HEK293T (cell line): ENCODE measurements around the gene PBRM1.
"Not testable (repeated sequence)": the region's sequence is repeated elsewhere in the genome, so short reads cannot be mapped to it uniquely, and the experiment has no call there.

Experiments
- CTCF ChIA-PET: fragments of 350-600 bp; formaldehyde crosslinking; extraction: SDS; loops from one replicate; lab custom pipeline; 2021; ENCODE audit warnings: antibody characterized with exemption, inconsistent platforms; lab: Yijun Ruan, JAX
- POLR2A ChIA-PET: fragments of 350-600 bp; formaldehyde crosslinking; extraction: SDS; loops from one replicate; lab custom pipeline; 2020; ENCODE audit warnings: antibody characterized with exemption, inconsistent platforms; lab: Yijun Ruan, JAX
- DNase-seq: peaks from one replicate; pipeline ENCODE4 v3.0.0; 2012; ENCODE audit warnings: mixed read lengths; ENCODE audit errors: extremely low spot score
- ARNT ChIP-seq: fragments of 450-650 bp; IDR thresholded peaks from 2 replicates; pipeline ENCODE4 v1.6.1; 2017; ENCODE audit warnings: mild to moderate bottlenecking
- BHLHE40 ChIP-seq: fragments of 450-650 bp; IDR thresholded peaks from 2 replicates; pipeline ENCODE4 v1.6.1; 2016; ENCODE audit warnings: mild to moderate bottlenecking, moderate library complexity, borderline replicate concordance
- CTBP1 ChIP-seq: fragments of 450-650 bp; IDR thresholded peaks from 2 replicates; pipeline ENCODE4 v1.6.1; 2016; ENCODE audit warnings: borderline replicate concordance
- ELF4 ChIP-seq: fragments of 450-650 bp; IDR thresholded peaks from 2 replicates; pipeline ENCODE4 v1.6.1; 2017; ENCODE audit warnings: antibody characterized with exemption
- FOXA1 ChIP-seq: fragments of 450-650 bp; IDR thresholded peaks from 2 replicates; pipeline ENCODE4 v1.6.1; 2016; ENCODE audit warnings: mild to moderate bottlenecking
- FOXK2 ChIP-seq: fragments of 450-650 bp; IDR thresholded peaks from 2 replicates; pipeline ENCODE4 v1.6.1; 2016; ENCODE audit warnings: mild to moderate bottlenecking
- FOXM1 ChIP-seq: fragments of 450-650 bp; IDR thresholded peaks from 2 replicates; pipeline ENCODE4 v1.6.1; 2017; ENCODE audit warnings: mild to moderate bottlenecking, borderline replicate concordance
- HDGF ChIP-seq: fragments of 450-650 bp; IDR thresholded peaks from 2 replicates; pipeline ENCODE4 v1.6.1; 2017; ENCODE audit warnings: antibody characterized with exemption, borderline replicate concordance
- L3MBTL2 ChIP-seq: fragments of 450-650 bp; conservative IDR thresholded peaks from 2 replicates; pipeline ENCODE4 v1.6.1; 2016; ENCODE audit warnings: mild to moderate bottlenecking
- LEF1 ChIP-seq: fragments of 450-650 bp; IDR thresholded peaks from 2 replicates; pipeline ENCODE4 v1.6.1; 2017; ENCODE audit warnings: mild to moderate bottlenecking, borderline replicate concordance
- NFRKB ChIP-seq: fragments of 450-650 bp; IDR thresholded peaks from 2 replicates; pipeline ENCODE4 v1.6.1; 2016; ENCODE audit warnings: mild to moderate bottlenecking, moderate library complexity
- SP1 ChIP-seq: fragments of 450-650 bp; IDR thresholded peaks from 2 replicates; pipeline ENCODE4 v1.6.1; 2017
- SUZ12 ChIP-seq: fragments of 450-650 bp; IDR thresholded peaks from 2 replicates; pipeline ENCODE4 v1.6.1; 2016; ENCODE audit warnings: mild to moderate bottlenecking
- TARDBP ChIP-seq: fragments of 450-650 bp; IDR thresholded peaks from 2 replicates; pipeline ENCODE4 v1.6.1; 2016
- ZNF384 ChIP-seq: fragments of 450-650 bp; IDR thresholded peaks from 2 replicates; pipeline ENCODE4 v1.6.1; 2016
- TF ChIP-seq, protein P1 (sequence below): fragments of 450-650 bp; IDR thresholded peaks from 2 replicates; pipeline ENCODE4 v1.6.1; 2016

Gene PBRM1

DNA sequence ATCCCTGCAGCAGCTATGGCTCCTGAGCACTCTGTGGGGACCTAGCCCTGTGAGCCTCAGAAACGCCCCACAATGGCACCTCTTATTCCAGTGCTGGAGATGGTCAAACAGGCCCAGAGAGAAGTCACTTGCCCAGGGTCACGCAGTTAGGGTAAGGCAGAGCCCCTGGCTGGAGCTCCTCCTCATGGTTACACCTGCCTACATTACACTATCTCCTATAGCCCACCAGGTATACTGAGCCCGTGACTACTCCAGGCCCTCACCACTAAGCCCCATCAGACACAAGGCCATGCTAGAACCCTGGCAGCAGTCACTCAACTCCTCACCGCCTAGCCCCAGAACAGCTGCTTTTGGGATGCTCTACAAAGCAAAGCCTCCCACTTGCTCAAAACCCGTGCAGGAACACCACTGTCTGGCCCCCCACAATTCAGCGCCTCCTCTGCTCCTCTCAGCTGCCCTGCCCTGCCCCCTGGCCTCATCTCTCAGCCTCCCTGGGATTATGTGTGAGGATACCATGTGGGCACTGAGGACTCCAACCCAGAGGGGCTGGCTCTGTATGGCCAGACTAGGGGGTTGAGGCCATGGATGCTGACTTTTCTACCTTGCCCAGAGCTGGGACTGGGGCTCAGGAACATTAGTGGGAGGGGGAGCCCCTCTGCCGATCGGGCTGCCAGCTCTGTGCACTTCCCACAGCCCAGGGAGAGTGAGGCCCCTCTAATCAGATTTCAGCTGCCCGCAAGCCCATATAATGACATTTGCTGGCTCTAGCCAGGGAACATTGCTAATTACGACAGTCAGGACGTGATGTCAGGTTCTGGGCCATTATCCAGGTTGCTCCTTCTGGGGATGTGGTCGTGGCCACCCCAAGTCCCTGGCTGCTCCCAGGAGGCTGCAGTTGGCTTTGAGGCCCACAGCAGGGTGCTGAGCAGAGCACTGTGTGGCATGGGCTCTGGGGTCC lies 156.1 kb downstream of the PBRM1 start:
- no peak for DNase-seq
- TF ChIP-seq, protein P1, sequence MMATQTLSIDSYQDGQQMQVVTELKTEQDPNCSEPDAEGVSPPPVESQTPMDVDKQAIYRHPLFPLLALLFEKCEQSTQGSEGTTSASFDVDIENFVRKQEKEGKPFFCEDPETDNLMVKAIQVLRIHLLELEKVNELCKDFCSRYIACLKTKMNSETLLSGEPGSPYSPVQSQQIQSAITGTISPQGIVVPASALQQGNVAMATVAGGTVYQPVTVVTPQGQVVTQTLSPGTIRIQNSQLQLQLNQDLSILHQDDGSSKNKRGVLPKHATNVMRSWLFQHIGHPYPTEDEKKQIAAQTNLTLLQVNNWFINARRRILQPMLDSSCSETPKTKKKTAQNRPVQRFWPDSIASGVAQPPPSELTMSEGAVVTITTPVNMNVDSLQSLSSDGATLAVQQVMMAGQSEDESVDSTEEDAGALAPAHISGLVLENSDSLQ: no peak
- TF ChIP-seq FOXM1 (no peak), ZNF384 (no peak), FOXA1 (no peak), L3MBTL2 (no peak), HDGF (no peak), ELF4 (no peak)
- POLR2A ChIA-PET: interaction anchor here (1.2 kb wide), 1 partner anchor 11 kb away, joined by 3 read pairs; no protein-coding TSS in a partner anchor
- CTCF ChIA-PET: no interaction called here

DNA sequence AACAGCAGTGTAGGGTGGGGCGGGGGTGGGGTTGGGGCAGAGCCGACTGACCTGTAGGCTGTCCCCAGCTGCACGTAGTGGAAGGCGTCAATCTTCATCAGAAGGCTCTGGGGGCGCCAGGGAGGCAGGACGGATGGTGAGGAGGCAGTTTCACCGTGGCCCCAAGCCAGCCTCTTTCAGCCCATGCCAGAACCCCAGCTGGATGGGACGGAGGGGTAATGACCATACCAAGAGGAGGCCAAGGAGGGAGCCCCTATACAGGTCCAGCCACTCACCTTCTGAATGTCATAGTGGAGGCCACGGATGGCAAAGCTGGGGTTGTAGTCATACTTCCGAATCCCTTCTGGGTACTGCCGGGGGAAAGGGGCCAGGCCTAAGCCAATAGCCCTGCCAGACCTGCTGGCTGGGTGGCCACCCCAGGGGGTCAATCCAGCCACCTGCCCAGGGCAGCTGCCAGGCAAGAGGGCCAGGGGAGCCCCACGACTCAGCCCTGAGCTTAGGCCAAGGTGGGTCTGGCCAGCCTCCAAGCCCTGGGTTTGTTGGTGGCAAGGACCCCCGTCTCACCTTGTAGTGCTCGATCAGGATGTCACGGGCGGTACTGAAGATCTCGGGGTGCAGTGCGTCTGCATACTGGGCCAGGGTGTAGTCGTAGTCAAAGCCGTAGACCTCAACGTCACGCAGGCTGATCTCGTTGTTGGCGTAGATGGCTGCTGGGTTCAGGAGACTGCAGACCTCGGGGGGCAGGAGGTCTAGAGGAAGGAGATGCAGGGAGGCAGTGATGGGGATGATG lies 156.9 kb downstream of the PBRM1 start:
- DNase-seq: no peak
- no peak for TF ChIP-seq SP1
- TF ChIP-seq L3MBTL2: no peak
- no peak for TF ChIP-seq ZNF384
- TF ChIP-seq FOXM1: no peak
- TF ChIP-seq FOXA1: no peak
- TF ChIP-seq ARNT: no peak
- no peak for TF ChIP-seq LEF1
- TF ChIP-seq SUZ12: no peak
- no peak for TF ChIP-seq TARDBP
- TF ChIP-seq HDGF: no peak
- TF ChIP-seq ELF4: no peak
- TF ChIP-seq BHLHE40: no peak
- TF ChIP-seq FOXK2: no peak
- TF ChIP-seq, protein P1: no peak
- CTCF ChIA-PET: no interaction called here
- POLR2A ChIA-PET: no interaction called here

DNA sequence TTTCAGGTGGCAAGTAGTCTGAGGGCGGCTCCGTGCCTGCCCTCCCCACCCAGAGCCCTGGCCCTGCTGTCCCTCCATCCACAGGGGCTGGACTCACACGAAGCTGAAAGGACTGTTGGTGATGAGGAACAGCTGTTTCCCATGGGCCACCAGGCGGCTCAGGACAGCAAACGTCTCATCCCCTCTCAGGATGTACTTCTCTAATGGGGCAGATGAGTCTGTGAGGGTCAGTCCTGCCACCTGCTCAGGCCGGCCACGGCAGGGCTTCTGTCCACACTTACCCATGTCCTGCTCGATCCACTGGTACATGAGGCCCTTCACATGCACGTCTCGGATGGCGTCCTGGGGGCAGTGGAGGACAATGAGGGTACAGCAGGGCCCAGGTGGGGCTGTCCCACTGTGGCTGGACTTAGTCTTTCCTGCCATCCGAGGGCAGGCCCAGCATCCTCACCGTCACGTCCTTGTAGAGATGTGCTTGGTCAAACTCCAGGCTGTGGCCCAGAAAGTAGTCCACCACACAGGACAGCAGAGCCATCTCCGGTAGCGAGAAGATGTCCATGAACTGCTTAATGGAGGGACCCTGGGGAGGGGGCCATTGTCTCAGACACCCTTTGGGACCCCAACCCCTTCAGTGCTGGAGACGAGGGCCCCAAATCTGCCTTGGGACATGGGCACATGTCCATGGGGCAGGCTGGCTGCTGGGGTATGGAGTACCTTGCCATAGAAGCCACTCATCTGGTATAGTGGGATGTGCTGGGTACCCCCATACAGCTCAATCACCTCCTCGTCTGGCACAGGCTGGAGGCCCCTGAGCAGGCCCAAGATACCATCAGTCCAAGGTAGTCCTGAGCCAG lies 157.8 kb downstream of the PBRM1 start:
- POLR2A ChIA-PET: no interaction called here
- TF ChIP-seq SP1 (no peak), NFRKB (no peak), SUZ12 (no peak), ZNF384 (no peak), TARDBP (no peak), L3MBTL2 (no peak), CTBP1 (no peak), FOXA1 (no peak), HDGF (no peak), ELF4 (no peak), BHLHE40 (no peak), LEF1 (no peak), FOXM1 (no peak), FOXK2 (no peak), ARNT (no peak)
- TF ChIP-seq, protein P1: no peak
- CTCF ChIA-PET: no interaction called here
- no peak for DNase-seq

DNA sequence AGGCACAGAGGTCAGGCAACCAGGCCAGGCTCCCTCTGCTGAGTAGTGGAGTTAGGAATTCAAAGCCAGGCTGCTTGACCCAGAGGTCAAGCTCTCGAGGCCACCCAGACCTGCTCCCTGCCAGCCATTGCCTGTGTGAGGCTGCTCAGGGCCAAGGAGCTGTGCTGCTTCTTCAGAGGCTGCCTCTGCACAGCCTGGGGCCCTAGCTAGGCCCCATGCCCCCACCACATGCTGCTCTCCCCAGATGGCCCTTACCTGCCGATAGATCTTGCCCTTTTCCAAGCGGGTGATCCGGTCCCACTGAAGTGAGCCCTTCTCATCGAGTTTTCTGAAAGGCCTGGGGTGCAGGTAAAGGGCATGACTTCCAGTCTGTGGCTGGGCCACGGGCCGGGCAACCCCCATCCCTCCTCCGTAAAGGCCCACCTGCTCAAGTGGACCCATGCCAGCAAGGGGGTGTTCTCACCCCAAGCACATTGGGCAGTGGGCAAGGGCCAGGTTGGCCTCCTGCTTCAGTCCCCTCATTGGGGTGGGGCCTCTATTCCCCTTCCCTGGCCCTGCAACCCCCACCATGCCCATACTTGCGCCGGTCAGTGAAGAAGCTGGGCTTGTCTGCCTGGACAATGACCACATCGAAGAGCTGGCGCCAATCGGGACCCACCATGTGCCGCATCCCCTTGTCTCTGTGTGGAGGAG lies 158.5 kb downstream of the PBRM1 start:
- TF ChIP-seq SUZ12 (no peak), FOXM1 (no peak), FOXA1 (no peak), L3MBTL2 (no peak), LEF1 (no peak), BHLHE40 (no peak), SP1 (no peak), ARNT (no peak), FOXK2 (no peak), TARDBP (no peak), HDGF (no peak), CTBP1 (no peak), ELF4 (no peak)
- TF ChIP-seq, protein P1: no peak
- POLR2A ChIA-PET: interaction anchor here (1.1 kb wide), 1 partner anchor 9 kb away, joined by 3 read pairs; no protein-coding TSS in a partner anchor
- DNase-seq: no peak
- CTCF ChIA-PET: no interaction called here

DNA sequence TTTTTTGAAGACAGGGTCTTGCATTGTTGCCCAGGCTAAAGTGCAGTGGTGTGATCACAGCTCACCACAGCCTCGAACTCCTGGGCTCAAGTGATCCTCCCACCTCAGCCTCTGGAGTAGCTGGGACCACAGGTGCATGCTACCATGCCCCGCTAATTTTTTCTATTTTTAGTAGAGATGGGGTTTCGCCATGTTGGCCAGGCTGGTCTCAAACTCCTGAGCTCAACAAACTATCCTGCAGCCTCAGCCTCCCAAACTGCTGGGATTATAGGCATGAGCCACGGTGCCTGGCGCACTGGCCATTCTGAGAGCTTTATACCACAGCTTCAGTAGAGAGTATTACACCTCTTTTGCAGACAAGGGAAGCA lies 159.1 kb downstream of the PBRM1 start:
- DNase-seq, CTCF ChIA-PET: not testable (repeated sequence)
- POLR2A ChIA-PET: interaction anchor here (1.1 to 1.2 kb wide), 2 partner anchors 9 to 10 kb away, joined by 3 to 4 read pairs; partner anchors contain the start of gene UQCC5
